Neural cell (in vitro differentiated cells): ENCODE data around the gene UBE2V1. TPM values are rescaled to one million over a fixed set of nuclear protein-coding genes. Genes with fewer than 3 reads are reported as not detected.

Experiments used
- H2AFZ ChIP-seq: fragments of 200-600, 300-800 bp; sonication (generic), shearing (Covaris generic); 2 replicates; pipeline ENCODE4 v1.6.0; 2014; ENCODE audit warnings: low read depth, mild to moderate bottlenecking, antibody characterized with exemption, low read length, moderate library complexity
- H3F3A ChIP-seq: fragments of 200-600 bp; shearing (Covaris generic); 2 replicates; pipeline ENCODE4 v1.6.1; 2016; ENCODE audit warnings: mild to moderate bottlenecking, moderate library complexity, mixed read lengths, antibody characterized with exemption, low read length; ENCODE audit not compliant: insufficient read depth, poor library complexity, severe bottlenecking
- H3K27ac ChIP-seq: fragments of 200-600, 300-800 bp; sonication (generic), shearing (Covaris generic); 2 replicates; pipeline ENCODE4 v1.5.1; 2014; ENCODE audit warnings: mild to moderate bottlenecking, low read length, moderate library complexity
- H3K27me3 ChIP-seq: fragments of 300-800, 200-600 bp; sonication (generic), shearing (Covaris generic); 2 replicates; pipeline ENCODE4 v1.6.0; 2014; ENCODE audit warnings: mild to moderate bottlenecking, low read depth, low read length, moderate library complexity; ENCODE audit not compliant: insufficient read depth
- H3K36me3 ChIP-seq: fragments of 300-800, 200-600 bp; sonication (generic), shearing (Covaris generic); 2 replicates; pipeline ENCODE4 v1.5.1; 2014; ENCODE audit warnings: mild to moderate bottlenecking, antibody characterized with exemption, low read length, moderate library complexity; ENCODE audit not compliant: insufficient read depth
- H3K4me2 ChIP-seq: fragments of 300-800, 200-600 bp; sonication (generic), shearing (Covaris generic); 2 replicates; pipeline ENCODE4 v1.6.0; 2014; ENCODE audit warnings: mild to moderate bottlenecking, low read length
- H3K4me3 ChIP-seq: fragments of 300-800, 200-600 bp; sonication (generic), shearing (Covaris generic); 2 replicates; pipeline ENCODE4 v1.5.1; 2014; ENCODE audit warnings: mild to moderate bottlenecking, low read length, moderate library complexity
- H3K79me2 ChIP-seq: fragments of 200-600 bp; shearing (Covaris generic); replicated peaks from 2 replicates; pipeline ENCODE4 v1.6.0; 2014; ENCODE audit warnings: mild to moderate bottlenecking, low read length, moderate library complexity; ENCODE audit not compliant: insufficient read depth
- H3K9ac ChIP-seq: fragments of 300-800, 200-600 bp; sonication (generic), shearing (Covaris generic); 2 replicates; pipeline ENCODE4 v1.6.1; 2016; ENCODE audit warnings: mild to moderate bottlenecking, low read length, mixed read lengths
- H3K9me2 ChIP-seq: fragments of 200-600 bp; shearing (Covaris generic); 2 replicates; pipeline ENCODE4 v1.6.1; 2016; ENCODE audit warnings: mild to moderate bottlenecking, low read length, mixed read lengths; ENCODE audit not compliant: insufficient read depth
- H3K9me3 ChIP-seq: fragments of 200-600, 300-800 bp; sonication (generic), shearing (Covaris generic); 2 replicates; pipeline ENCODE4 v1.6.1; 2016; ENCODE audit warnings: mild to moderate bottlenecking, mixed run types, low read length, moderate library complexity, mixed read lengths
- H4K20me1 ChIP-seq: fragments of 200-600 bp; shearing (Covaris generic); 2 replicates; pipeline ENCODE4 v1.6.1; 2016; ENCODE audit warnings: mild to moderate bottlenecking, mixed run types; ENCODE audit not compliant: insufficient read depth
- CTCF ChIP-seq: fragments of 450-650 bp; IDR thresholded peaks from 2 replicates; pipeline ENCODE4 v1.5.1; 2014; ENCODE audit warnings: antibody characterized with exemption, mild to moderate bottlenecking, moderate library complexity; ENCODE audit not compliant: poor library complexity, severe bottlenecking
- EP300 ChIP-seq: fragments of 450-650 bp; conservative IDR thresholded peaks from 2 replicates; pipeline ENCODE4 v1.6.1; 2014; ENCODE audit warnings: antibody characterized with exemption, mild to moderate bottlenecking, moderate library complexity; ENCODE audit not compliant: poor library complexity, severe bottlenecking
- EZH2 ChIP-seq: fragments of 200-600, 300-800 bp; shearing (Covaris generic), sonication (generic); IDR thresholded peaks from 2 replicates; pipeline ENCODE4 v1.6.1; 2014; ENCODE audit warnings: antibody characterized with exemption, low read length, borderline replicate concordance, mild to moderate bottlenecking; ENCODE audit not compliant: insufficient read depth, poor library complexity, severe bottlenecking
- MXI1 ChIP-seq: fragments of 450-650 bp; conservative IDR thresholded peaks from 2 replicates; pipeline ENCODE4 v1.6.1; 2014; ENCODE audit warnings: antibody characterized with exemption, mild to moderate bottlenecking; ENCODE audit not compliant: poor library complexity, severe bottlenecking
- POLR2AphosphoS5 ChIP-seq: IDR thresholded peaks from 2 replicates; pipeline ENCODE4 v1.6.1; 2012
- RAD21 ChIP-seq: fragments of 450-650 bp; conservative IDR thresholded peaks from 2 replicates; pipeline ENCODE4 v1.6.1; 2014; ENCODE audit warnings: antibody characterized with exemption, mild to moderate bottlenecking, moderate library complexity
- REST ChIP-seq: IDR thresholded peaks from 2 replicates; pipeline ENCODE4 v1.6.1; 2012; ENCODE audit warnings: borderline replicate concordance
- SMC3 ChIP-seq: fragments of 450-650 bp; conservative IDR thresholded peaks from 2 replicates; pipeline ENCODE4 v1.6.1; 2014; ENCODE audit warnings: antibody characterized with exemption, mild to moderate bottlenecking, moderate library complexity; ENCODE audit not compliant: poor library complexity
- TAF1 ChIP-seq: IDR thresholded peaks from 2 replicates; pipeline ENCODE4 v1.6.1; 2012; ENCODE audit warnings: low read depth
- polyA plus RNA-seq: library from polyadenylated mRNA; depleted of rRNA; stranded (reverse); fragments of >200 nt; gene quantifications from 2 replicates; pipeline ENCODE4 v1.2.3, GENCODE V29; 2014

UBE2V1 gene
- polyA plus RNA-seq, 1 donor from 2014 or later: 34.4 TPM

- H3K36me3 ChIP-seq: no peaks in the 10 kb centered on the region
- H3F3A ChIP-seq: no peaks in the 10 kb centered on the region
- H3K27me3 ChIP-seq: no peaks in the 10 kb centered on the region
- peak overlapping the region; percentile 73 for H2AFZ ChIP-seq
- H4K20me1 ChIP-seq: no peaks in the 10 kb centered on the region
- no peaks in the 10 kb centered on the region for H3K9me3 ChIP-seq
- TF ChIP-seq TAF1: no peak
- no peak overlapping the region for H3K27ac ChIP-seq
- peak overlapping the region; percentile 85 for H3K9ac ChIP-seq
- peak overlapping the region; percentile 94 for H3K4me3 ChIP-seq
- peak overlapping the region; percentile 98 for H3K4me2 ChIP-seq
- H3K9me2 ChIP-seq: no peaks in the 10 kb centered on the region
- H3K79me2 ChIP-seq: peaks cover 19% of the 10 kb centered on the region
Measured at GRCh38 chr20:50152394-50153152, 39.6 kb upstream of the UBE2V1 start.

- H3K9ac ChIP-seq: no peak overlapping the region
- no peaks in the 10 kb centered on the region for H3K27me3 ChIP-seq
- no peaks in the 10 kb centered on the region for H3K9me3 ChIP-seq
- H2AFZ ChIP-seq: no peak overlapping the region
- H3K4me2 ChIP-seq: no peak overlapping the region
- no peak overlapping the region for H3K4me3 ChIP-seq
- H3K36me3 ChIP-seq: no peaks in the 10 kb centered on the region
- peaks cover 19% of the 10 kb centered on the region for H3K79me2 ChIP-seq
- H3K9me2 ChIP-seq: no peaks in the 10 kb centered on the region
- no peak for TF ChIP-seq CTCF
- TF ChIP-seq MXI1: no peak
- TF ChIP-seq REST: no peak
- no peak for TF ChIP-seq TAF1
- TF ChIP-seq RAD21: no peak
- no peak for TF ChIP-seq SMC3
- TF ChIP-seq POLR2AphosphoS5: no peak
- TF ChIP-seq EZH2: no peak
- TF ChIP-seq EP300: no peak
- H3K27ac ChIP-seq: no peak overlapping the region
- H4K20me1 ChIP-seq: no peaks in the 10 kb centered on the region
- no peaks in the 10 kb centered on the region for H3F3A ChIP-seq
Measured at GRCh38 chr20:50151034-50151743, 38.2 kb upstream of the UBE2V1 start.
